Activated naive CD4-positive, alpha-beta T cell treated with anti-CD3 and anti-CD28 coated beads, Interleukin-2, amount 10 ng/mL, durations not matched to agents 7 days and 5 days (primary cell): Measurements from ENCODE around the gene RPP25.
"Not testable (repeated sequence)": the region's sequence is repeated elsewhere in the genome, so short reads cannot be mapped to it uniquely, and the experiment has no call there.

ENCODE experiments used
- CTCF ChIA-PET: fragments of 350-600 bp; sonication (Branson Sonifier 250); formaldehyde crosslinking; loops from one replicate; lab custom pipeline; 2021; ENCODE audit warnings: antibody characterized with exemption; lab: Charles Lee
- DNase-seq: peaks from one replicate; pipeline ENCODE4 v3.0.0-alpha.2; 2020
- H3K27ac Mint-ChIP-seq: one replicate; pipeline ENCODE4 v1.8.0; 2021; ENCODE audit warnings: mild to moderate bottlenecking, moderate library complexity, mixed read lengths
- H3K27me3 Mint-ChIP-seq: one replicate; pipeline ENCODE4 v1.8.0; 2021; ENCODE audit warnings: mild to moderate bottlenecking, mixed read lengths
- H3K36me3 Mint-ChIP-seq: one replicate; pipeline ENCODE4 v1.8.0; 2021; ENCODE audit warnings: mixed read lengths
- H3K4me1 Mint-ChIP-seq: one replicate; pipeline ENCODE4 v1.8.0; 2021; ENCODE audit warnings: mixed read lengths
- H3K4me3 Mint-ChIP-seq: one replicate; pipeline ENCODE4 v1.8.0; 2021; ENCODE audit warnings: mild to moderate bottlenecking, moderate library complexity, mixed read lengths
- H3K9me3 Mint-ChIP-seq: one replicate; pipeline ENCODE4 v1.8.0; 2021; ENCODE audit warnings: mixed read lengths

The RPP25 gene

GRCh38 chr15:74959586-74959939 lies 3.0 kb upstream of the RPP25 start:
- no peak overlapping the region for H3K4me3 Mint-ChIP-seq
- H3K9me3 Mint-ChIP-seq, result no peaks in the 10 kb centered on the region
- H3K4me1 Mint-ChIP-seq, result peaks cover 49% of the 10 kb centered on the region
- no peaks in the 10 kb centered on the region for H3K36me3 Mint-ChIP-seq
- H3K27me3 Mint-ChIP-seq, result peaks cover 94% of the 10 kb centered on the region
- no peak overlapping the region for H3K27ac Mint-ChIP-seq
- DNase-seq, result no peak
- CTCF ChIA-PET, result interaction anchor here (0.7 to 3.9 kb wide), 3 partner anchors 9 to 36 kb away, joined by 3 to 16 read pairs (median 3); partner anchors contain the start of gene SCAMP5

GRCh38 chr15:74958908-74959585 lies 2.5 kb upstream of the RPP25 start:
- Mint-ChIP-seq H3K27ac (no peak overlapping the region), H3K36me3 (no peaks in the 10 kb centered on the region), H3K4me3 (no peak overlapping the region), H3K4me1 (peaks cover 51% of the 10 kb centered on the region), H3K9me3 (no peaks in the 10 kb centered on the region), H3K27me3 (peaks cover 91% of the 10 kb centered on the region)
- DNase-seq, result no peak
- CTCF ChIA-PET, result interaction anchor here (1.2 to 3.9 kb wide), 2 partner anchors 8 to 29 kb away, joined by 3 to 16 read pairs; no protein-coding TSS in a partner anchor

- Mint-ChIP-seq H3K36me3 (no peaks in the 10 kb centered on the region), H3K4me1 (peaks cover 53% of the 10 kb centered on the region), H3K27me3 (peaks cover 85% of the 10 kb centered on the region), H3K4me3 (no peak overlapping the region), H3K9me3 (no peaks in the 10 kb centered on the region), H3K27ac (no peak overlapping the region)
- CTCF ChIA-PET, result interaction anchor here (3.9 kb wide), 1 partner anchor 8 kb away, joined by 16 read pairs; no protein-coding TSS in a partner anchor
- no peak for DNase-seq
These were observed 1.8 kb upstream of the RPP25 start for GRCh38 chr15:74958320-74958907.

- peaks cover 53% of the 10 kb centered on the region for H3K4me1 Mint-ChIP-seq
- CTCF ChIA-PET, result interaction anchor here (1.0 to 1.4 kb wide), 3 partner anchors 30 to 244 kb away, joined by 4 to 7 read pairs (median 4); partner anchors contain the start of genes C15orf39 and SCAMP5
- H3K27me3 Mint-ChIP-seq, result peaks cover 77% of the 10 kb centered on the region
- DNase-seq, result no peak
- no peaks in the 10 kb centered on the region for H3K9me3 Mint-ChIP-seq
- H3K27ac Mint-ChIP-seq, result no peak overlapping the region
- H3K36me3 Mint-ChIP-seq, result no peaks in the 10 kb centered on the region
- H3K4me3 Mint-ChIP-seq, result peak overlapping the region; percentile 71
These were observed 984 bp upstream of the RPP25 start for GRCh38 chr15:74957476-74958035.

- Mint-ChIP-seq H3K36me3 (no peaks in the 10 kb centered on the region), H3K9me3 (no peaks in the 10 kb centered on the region), H3K4me1 (peaks cover 48% of the 10 kb centered on the region), H3K4me3 (peak overlapping the region; percentile 71), H3K27ac (no peak overlapping the region), H3K27me3 (peaks cover 62% of the 10 kb centered on the region)
- CTCF ChIA-PET, result interaction anchor here (0.7 to 1.0 kb wide), 3 partner anchors 32 to 186 kb away, joined by 3 to 7 read pairs (median 4); no protein-coding TSS in a partner anchor
- DNase-seq, result peak; percentile 78
These were observed 550 bp downstream of the RPP25 start for GRCh38 chr15:74955796-74956647.

- Mint-ChIP-seq H3K9me3 (no peaks in the 10 kb centered on the region), H3K27me3 (peaks cover 56% of the 10 kb centered on the region), H3K36me3 (no peaks in the 10 kb centered on the region), H3K4me1 (peaks cover 45% of the 10 kb centered on the region), H3K27ac (no peak overlapping the region), H3K4me3 (peak overlapping the region; percentile 43)
- CTCF ChIA-PET, result interaction anchor here (1.0 to 1.6 kb wide), 4 partner anchors 14 to 184 kb away, joined by 3 to 8 read pairs (median 6); no protein-coding TSS in a partner anchor
- DNase-seq, result no peak
These were observed 1.6 kb downstream of the RPP25 start for GRCh38 chr15:74955017-74955416.

- peaks cover 51% of the 10 kb centered on the region for H3K27me3 Mint-ChIP-seq
- H3K9me3 Mint-ChIP-seq, result no peaks in the 10 kb centered on the region
- no peak overlapping the region for H3K4me3 Mint-ChIP-seq
- H3K36me3 Mint-ChIP-seq, result no peaks in the 10 kb centered on the region
- H3K4me1 Mint-ChIP-seq, result peaks cover 45% of the 10 kb centered on the region
- no peak for DNase-seq
- H3K27ac Mint-ChIP-seq, result no peak overlapping the region
- CTCF ChIA-PET, result interaction anchor here (1.0 to 1.6 kb wide), 5 partner anchors 13 to 313 kb away, joined by 3 to 8 read pairs (median 4); no protein-coding TSS in a partner anchor
These were observed 2.1 kb downstream of the RPP25 start for GRCh38 chr15:74954515-74954914.

- peaks cover 22% of the 10 kb centered on the region for H3K4me1 Mint-ChIP-seq
These were observed 5.6 kb downstream of the RPP25 start for GRCh38 chr15:74951006-74951405.

GRCh38 chr15:74950078-74950908 lies 6.3 kb downstream of the RPP25 start:
- peaks cover 29% of the 10 kb centered on the region for H3K27me3 Mint-ChIP-seq
- H3K36me3 Mint-ChIP-seq, result no peaks in the 10 kb centered on the region
- H3K4me3 Mint-ChIP-seq, result no peak overlapping the region
- CTCF ChIA-PET, result interaction anchor here (0.5 to 6.5 kb wide), 26 partner anchors 10 to 578 kb away, joined by 3 to 75 read pairs (median 4); partner anchors contain the start of genes COX5A, FAM219B and PPCDC
- peaks cover 15% of the 10 kb centered on the region for H3K4me1 Mint-ChIP-seq
- peak; percentile 88 for DNase-seq
- H3K9me3 Mint-ChIP-seq, result no peaks in the 10 kb centered on the region
- H3K27ac Mint-ChIP-seq, result no peak overlapping the region

More at GRCh38 chr15:74951006-74951405, 5.6 kb downstream of the RPP25 start:
- no peak for DNase-seq
- H3K9me3 Mint-ChIP-seq, result no peaks in the 10 kb centered on the region
- no peak overlapping the region for H3K4me3 Mint-ChIP-seq
- CTCF ChIA-PET, result interaction anchor here (0.5 to 6.5 kb wide), 22 partner anchors 9 to 579 kb away, joined by 3 to 75 read pairs (median 4); partner anchors contain the start of genes COX5A, FAM219B and PPCDC
- no peaks in the 10 kb centered on the region for H3K36me3 Mint-ChIP-seq
- no peak overlapping the region for H3K27ac Mint-ChIP-seq
- H3K27me3 Mint-ChIP-seq, result peaks cover 31% of the 10 kb centered on the region

- H3K36me3 Mint-ChIP-seq, result peaks cover 9% of the 10 kb centered on the region
- H3K9me3 Mint-ChIP-seq, result no peaks in the 10 kb centered on the region
- H3K27ac Mint-ChIP-seq, result peak within 1 kb of the TSS; percentile 91
- DNase-seq, result peak; percentile 94
- H3K4me3 Mint-ChIP-seq, result peak within 1 kb of the TSS; percentile 91
- CTCF ChIA-PET, result interaction anchor here (0.8 to 4.2 kb wide), 2 partner anchors 12 to 34 kb away, joined by 3 to 19 read pairs; no protein-coding TSS in a partner anchor
- H3K4me1 Mint-ChIP-seq, result peaks cover 37% of the 10 kb centered on the region
- H3K27me3 Mint-ChIP-seq, result peaks cover 15% of the 10 kb centered on the region
These were observed 18.8 kb downstream of the RPP25 start, which contains the start of gene COX5A for GRCh38 chr15:74937590-74938371. COX5A (minus strand) TSS chr15:74938073; CDS start chr15:74938014, 59 bp downstream.

GRCh38 chr15:74937272-74937589 lies 19.3 kb downstream of the RPP25 start:
- CTCF ChIA-PET, result interaction anchor here (4.2 kb wide), 1 partner anchor 13 kb away, joined by 19 read pairs; no protein-coding TSS in a partner anchor
- no peak for DNase-seq
- Mint-ChIP-seq H3K27ac (peak overlapping the region; percentile 85), H3K9me3 (no peaks in the 10 kb centered on the region), H3K36me3 (peaks cover 9% of the 10 kb centered on the region), H3K4me3 (peak overlapping the region; percentile 91), H3K4me1 (peaks cover 39% of the 10 kb centered on the region), H3K27me3 (peaks cover 10% of the 10 kb centered on the region)

- CTCF ChIA-PET, result interaction anchor here (1.8 kb wide), 1 partner anchor 31 kb away, joined by 5 read pairs; no protein-coding TSS in a partner anchor
- not testable (repeated sequence) for H3K27me3 Mint-ChIP-seq, DNase-seq, H3K9me3 Mint-ChIP-seq
- Mint-ChIP-seq H3K4me1 (peaks cover 41% of the 10 kb centered on the region), H3K4me3 (peak overlapping the region; percentile 38), H3K36me3 (peaks cover 14% of the 10 kb centered on the region), H3K27ac (peak overlapping the region; percentile 77)
These were observed 21.4 kb downstream of the RPP25 start for GRCh38 chr15:74935193-74935592.
